ENCODE data around the gene PRDM2. TPM values are rescaled to one million over a fixed set of nuclear protein-coding genes. Genes with fewer than 3 reads are reported as not detected.
A peak's percentile ranks its signal among the peaks of the same experiment; 100 is the strongest.

Gene PRDM2
- total RNA-seq, 1 experiment from 2014 or later: 12.2 TPM

DNA sequence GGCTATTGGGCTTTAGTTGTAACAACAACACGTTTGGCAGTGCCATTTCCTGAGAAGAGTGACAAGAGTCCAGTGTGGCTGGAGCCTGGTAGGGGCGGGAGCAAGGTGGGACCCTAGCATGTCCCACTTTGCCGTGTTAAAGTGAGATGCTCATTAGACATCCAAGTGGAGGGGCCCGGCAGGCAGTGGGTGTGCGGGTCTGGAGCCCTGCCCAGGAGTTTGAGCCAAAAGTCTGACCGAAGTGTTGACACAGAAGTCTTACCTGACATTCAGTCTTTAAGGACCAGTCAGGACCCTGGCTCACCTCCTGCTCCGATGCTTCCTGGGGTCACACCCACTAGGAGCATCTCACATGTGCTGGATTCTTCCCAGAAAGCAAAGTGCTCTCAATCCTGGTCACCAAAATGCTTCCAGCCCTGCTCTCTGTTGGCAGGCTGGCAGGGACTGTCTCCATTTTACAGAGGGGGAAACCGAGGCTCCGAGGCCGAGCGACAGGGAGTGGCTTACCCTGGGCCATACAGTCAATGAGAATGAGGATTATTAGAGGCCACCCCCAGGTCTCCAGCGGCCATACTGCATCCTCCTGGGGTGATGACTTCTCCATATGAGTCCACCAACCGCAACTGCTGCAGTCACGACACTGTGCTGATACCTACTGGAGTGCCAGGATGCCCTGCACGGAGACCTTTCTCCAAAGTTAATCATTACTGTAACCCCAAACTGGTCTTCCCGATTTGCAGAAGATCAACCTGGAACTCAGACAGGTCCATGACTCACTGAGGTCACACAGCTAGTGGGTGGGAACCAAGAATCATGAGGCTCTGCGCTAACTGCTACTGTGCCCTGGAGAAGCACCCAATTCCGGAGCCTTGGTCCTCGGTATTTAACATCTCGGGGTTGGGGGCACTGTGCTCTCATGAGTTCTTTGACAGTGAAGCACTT lies 112.7 kb downstream of the PRDM2 start:
- DNase-seq (ENCODE audit: low read depth): no peak

DNA sequence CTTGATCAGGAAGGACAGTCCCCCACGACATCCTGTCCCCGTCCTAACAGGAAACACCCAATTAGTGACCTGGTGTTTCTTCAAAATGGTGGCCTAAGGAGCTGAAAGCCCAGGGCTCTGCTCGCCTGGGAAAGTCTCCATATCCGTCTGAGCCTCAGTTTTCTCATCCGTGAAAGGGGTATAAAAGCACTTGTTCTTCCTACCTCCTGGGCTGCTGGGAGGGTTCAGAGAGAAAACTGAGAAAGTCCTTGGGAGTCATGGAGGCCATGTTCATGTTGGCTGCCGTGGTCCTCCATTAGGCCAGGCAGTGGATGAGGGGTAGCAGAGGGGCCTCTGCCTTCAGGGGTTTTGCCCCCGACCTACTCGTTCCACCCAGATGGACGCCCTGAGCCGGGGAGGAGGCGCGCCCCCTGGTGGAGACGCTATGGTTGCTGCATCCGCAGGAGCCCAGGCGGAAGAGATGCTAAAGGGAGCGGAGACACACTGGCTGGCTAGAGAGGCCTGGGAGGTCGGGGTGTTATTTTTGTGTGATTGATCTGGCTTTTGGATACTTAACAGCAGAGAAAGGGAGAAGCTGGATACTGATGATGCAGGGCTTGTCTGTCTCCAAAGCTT lies 113.5 kb downstream of the PRDM2 start:
- peak; percentile 38 for DNase-seq (ENCODE audit: low read depth)

DNA sequence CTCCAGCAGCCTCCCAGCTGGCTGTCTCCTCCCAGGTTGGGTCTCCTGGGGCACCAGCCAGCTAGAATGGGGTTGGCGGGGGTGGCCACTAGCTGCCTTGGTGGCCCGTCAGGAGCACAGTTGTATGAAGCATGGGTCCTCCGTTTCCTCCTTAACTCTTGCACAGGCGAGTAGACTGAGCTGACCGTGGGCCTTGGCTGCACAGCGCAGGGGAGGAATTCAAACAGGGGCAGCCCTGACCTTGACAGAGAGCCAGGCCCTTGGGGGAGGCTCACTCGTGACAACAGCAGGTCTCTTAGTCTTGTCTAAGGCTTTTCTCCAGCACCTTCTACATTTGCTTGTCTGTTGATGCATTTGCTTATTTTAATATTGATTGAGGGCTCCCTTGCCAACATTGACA lies 114.1 kb downstream of the PRDM2 start:
- no peak for DNase-seq (ENCODE audit: low read depth)

DNA sequence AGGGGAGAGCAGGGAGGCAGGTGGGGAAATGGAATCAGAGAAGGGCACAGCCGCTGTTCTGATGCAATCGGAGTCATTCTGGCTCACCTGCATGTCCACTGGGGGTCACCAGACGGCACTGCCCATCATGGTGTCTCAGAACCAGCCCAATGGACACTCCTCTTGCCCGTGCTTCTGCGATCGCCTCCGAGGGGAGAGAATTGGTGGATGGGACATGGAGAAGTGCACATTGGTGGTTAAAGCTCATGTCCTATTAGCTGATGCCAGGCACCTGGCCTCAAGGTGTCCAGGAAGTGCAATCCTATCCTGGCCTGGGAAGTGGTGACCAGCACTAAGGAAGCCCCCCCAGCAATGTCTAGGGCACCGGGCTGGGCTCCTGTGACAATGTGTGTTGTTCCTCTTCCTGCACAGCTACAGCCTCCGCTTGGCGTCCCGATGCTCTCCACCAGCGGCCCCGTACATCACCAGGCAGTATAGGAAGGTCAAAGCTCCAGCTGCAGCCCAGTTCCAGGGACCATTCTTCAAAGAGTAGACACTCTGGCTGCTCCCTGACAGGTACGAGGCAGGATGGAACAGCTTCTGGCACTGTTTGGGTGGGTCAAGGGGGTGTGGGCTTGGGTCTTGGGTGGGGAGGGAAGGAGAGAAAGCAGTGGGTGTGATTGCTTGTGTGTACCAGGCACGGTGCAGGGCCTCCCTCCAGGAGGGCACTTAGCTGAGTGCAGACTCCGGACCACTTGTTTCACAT lies 116.2 kb downstream of the PRDM2 start:
- no peak for DNase-seq (ENCODE audit: low read depth)

DNA sequence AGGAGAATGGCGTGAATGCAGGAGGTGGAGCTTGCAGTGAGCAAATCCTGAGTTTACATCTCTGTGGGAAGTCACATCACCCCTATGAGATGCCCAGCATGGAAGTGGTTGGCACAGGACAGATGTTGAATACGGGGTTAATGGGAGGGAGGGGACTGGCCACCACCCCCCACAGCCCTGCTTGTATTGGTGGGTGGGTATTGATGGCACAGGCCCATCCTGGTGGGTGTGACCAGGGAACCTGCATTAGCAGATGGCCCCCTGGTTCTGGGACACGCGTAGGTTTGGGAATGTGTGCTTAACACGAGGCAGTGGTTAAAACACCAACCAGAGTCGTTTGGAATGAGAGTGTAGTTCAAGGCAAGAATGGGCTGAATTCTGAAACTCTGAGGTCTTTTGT lies 117.9 kb downstream of the PRDM2 start:
- DNase-seq (ENCODE audit: low read depth): no peak

DNA sequence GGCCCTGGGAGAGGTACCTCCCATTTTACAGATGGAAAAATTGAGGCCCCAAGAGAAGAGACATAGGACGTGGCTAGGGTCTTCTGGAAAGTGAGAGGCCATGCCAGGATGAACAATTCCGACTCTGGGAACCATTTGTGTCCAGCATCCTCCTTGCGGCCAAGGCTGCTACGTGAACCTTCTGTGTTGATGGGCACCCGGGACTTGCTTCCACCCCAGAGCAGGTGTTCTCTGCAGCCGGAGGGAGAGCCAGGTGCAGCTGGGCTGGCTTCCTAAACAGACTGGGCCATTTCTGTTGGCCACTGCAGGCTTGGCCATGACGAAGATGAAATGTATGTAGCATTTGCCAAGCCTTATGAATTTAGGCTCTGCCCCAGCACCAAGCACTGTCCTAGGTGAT lies 118.9 kb downstream of the PRDM2 start:
- no peak for DNase-seq (ENCODE audit: low read depth)

DNA sequence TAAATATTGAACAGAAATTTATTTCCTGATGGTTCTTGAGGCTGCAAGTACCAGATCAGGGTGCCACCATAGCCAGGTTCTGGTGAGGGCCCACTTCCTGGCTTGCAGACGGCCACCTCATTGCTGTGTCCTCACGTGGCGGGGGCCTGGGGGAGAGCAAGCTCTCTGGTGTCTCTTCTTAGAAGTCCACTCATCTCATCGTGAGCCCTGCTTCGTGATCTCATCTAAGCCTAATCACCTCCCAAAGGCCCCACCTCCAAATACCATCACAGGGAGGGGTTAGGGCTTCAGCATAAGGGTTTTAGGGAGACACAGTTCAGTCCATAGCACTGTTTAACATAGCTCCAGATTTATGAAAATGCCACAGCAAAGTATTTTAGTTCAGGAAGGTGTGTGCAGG lies 119.7 kb downstream of the PRDM2 start:
- DNase-seq (ENCODE audit: low read depth): no peak

DNA sequence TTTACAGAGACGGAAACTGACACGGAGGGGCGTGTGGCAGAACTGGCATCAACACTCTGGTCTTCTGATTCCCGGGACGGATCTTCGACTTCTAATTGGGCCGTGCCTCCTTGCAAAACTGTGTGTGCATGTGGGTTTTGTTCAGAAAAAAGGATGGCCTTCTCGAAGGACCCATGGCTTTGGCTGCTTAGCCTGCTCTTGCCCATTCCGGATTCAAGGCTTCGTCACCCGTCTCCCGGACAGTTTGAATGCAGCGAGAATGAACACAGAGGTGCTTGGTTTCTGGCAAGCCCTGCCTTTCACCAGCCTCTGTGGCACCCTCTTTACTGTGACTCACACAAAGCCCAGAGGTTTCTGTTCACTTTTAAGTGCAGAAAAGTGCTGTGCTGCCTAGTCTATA lies 120.1 kb downstream of the PRDM2 start:
- no peak for DNase-seq (ENCODE audit: low read depth)

DNA sequence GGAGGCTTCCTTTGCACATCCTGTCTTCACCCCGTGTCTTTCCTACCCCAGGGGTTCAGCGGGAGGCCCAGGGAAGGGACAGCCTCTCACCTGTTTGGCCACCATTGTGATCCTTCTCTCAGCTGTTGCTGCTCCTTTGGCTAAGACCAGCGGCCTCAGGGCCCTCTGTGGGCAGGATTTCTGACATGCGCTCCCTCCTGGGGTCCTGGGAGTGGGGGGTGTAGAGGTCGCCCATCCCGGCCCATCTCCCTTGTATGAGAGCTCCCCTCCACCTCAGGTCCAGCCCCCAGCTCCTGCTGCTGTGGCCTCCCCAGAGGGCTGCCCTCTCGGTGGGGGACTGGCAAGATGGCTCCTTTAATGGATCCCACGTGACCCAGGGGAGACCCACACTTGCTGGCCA lies 120.5 kb downstream of the PRDM2 start:
- DNase-seq (ENCODE audit: low read depth): no peak

DNA sequence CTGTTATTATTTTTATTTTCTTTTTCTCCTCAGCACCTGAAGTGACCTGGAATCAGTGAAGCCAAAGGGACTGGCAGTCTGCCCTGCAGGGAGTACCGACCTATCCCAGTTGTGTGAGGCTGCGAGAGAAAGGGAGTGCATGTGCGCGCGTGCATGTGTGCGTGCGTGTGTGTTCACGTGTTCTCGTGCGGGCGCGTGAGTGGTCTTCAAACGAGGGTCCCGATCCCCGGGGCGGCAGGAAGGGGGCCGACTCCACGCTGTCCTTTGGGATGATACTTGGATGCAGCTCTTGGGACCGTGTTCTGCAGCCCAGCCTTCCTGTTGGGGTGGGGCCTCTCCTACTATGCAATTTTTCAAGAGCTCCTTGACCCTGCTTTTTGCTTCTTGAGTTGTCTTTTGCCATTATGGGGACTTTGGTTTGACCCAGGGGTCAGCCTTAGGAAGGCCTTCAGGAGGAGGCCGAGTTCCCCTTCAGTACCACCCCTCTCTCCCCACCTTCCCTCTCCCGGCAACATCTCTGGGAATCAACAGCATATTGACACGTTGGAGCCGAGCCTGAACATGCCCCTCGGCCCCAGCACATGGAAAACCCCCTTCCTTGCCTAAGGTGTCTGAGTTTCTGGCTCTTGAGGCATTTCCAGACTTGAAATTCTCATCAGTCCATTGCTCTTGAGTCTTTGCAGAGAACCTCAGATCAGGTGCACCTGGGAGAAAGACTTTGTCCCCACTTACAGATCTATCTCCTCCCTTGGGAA lies 123.3 kb downstream of the PRDM2 start:
- DNase-seq (ENCODE audit: low read depth): no peak

DNA sequence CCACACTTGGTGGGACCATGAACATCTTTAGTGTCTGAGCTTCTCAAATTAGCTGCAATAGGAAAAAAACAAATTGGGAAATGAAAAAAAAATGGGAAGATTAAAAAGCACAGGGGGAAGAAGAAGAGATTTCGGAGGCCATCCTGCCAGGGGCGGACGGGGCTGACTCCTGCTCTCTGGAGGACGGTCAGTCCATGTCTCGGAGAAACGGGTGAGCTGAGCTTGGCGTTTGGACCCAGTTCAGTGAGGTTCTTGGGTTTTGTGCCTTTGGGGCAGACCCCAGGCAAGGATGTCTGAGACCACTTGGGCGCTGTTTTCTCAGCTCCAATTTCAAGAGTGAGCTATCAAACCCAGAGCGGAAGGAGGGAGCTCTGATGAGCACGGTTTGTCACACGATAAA lies 123.9 kb downstream of the PRDM2 start:
- DNase-seq (ENCODE audit: low read depth): no peak

DNA sequence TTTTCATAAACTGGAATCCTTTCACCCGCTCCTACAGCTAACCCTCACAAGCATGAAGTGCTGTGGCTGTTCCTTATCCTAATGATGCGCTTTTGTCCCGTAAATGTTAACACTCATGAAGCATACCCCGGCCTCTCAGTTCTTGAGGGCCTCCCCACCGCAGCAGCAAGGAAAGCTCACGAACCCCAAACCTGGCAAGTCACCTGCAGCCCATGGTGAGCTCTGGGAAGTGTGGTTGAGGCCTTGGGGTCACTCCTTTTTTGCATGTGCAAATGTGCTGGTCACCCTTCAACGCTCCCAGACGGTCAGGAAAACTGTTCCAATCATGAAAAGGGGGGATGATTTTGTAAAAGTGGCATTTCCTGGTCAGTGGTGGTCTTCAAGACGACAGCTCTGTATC lies 124.6 kb downstream of the PRDM2 start:
- DNase-seq (ENCODE audit: low read depth): no peak

DNA sequence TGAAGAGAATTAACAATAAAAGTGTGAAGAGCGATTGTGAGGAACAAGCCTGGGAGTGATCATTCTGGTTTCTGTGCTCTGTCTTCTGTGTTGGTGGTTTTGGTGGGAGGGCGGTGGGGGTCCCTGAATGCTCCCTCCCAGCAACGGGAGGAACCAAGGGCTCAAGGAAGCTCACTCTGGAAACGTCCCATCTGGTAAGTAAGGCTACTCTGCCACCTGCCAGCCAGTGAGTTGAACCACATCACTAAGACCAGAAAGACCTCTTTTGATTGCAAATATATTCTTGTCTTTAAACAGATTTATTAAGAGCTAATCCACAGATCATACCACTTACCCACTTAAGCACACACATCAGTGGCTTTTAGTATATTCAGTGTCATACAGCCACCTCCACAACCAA lies 125.0 kb downstream of the PRDM2 start:
- no peak for DNase-seq (ENCODE audit: low read depth)

DNA sequence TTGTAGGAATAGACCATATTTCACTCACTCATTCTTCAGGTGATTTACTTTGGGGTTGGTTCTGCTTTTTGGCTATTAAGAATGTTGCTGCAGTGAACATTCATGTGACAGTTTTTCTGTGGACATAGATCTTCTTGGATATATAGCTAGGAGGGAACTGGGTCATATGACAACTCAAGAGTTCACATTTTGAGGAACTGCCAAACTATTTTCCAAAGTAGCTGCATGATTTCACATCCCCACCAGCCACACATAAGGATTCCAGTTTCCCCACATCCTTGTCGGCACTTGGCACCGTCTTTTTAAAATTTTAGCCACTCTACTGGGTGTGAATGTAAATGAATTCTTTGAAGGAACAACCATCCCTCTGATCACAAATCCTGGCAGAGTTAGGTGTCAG lies 126.0 kb downstream of the PRDM2 start:
- DNase-seq (ENCODE audit: low read depth): no peak

DNA sequence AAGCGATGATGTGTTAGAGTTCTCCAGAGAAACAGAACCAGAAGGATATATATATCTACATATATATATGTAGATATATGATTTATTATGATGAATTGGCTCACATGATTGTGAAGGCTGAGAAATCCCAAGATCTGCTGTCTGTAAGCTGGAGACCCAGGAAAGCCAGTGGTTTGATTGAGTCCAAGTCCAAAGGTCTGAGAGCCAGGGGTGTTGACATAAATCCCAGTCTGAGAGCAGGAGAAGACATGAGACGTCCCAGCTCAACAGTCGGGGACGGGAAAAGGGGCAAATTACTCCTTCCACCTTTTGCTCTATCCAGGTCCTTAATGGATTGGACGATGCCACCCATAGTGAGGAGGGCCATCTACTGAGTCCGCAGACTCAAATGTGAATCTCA lies 126.6 kb downstream of the PRDM2 start:
- DNase-seq (ENCODE audit: low read depth): no peak

DNA sequence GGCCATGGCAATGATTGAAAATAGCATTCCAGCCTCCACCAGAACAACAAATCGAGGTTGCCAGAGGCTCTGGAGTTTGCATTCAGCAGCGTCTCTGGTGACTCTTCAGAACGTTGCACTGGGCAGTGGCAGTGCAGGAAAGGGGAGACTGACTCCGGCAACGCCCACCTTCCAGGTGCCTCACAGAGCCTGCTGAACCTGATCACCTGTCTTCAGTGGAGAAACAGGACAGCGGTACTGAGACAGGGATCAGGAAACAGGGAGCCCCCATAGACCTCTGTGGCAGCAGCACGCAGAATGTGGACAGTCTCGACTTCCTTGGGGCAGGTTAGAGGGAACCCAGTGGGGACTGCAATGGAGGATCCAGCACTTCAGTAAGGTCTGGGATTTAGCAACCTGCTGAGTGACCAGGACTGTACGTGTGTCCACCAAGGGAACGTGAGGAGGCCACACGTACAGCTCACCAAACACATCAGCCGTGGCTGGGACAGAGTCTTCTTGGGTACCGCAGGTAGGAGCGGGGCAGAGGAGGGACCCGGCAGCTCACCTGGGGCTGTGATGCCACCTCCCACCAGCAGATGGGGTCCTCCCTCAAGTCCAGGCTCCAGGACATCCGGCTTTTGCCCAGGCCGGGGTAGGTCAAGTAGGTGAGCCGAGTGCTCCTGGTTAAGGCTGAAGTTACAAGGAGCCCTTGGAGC lies 128.6 kb downstream of the PRDM2 start:
- peak; percentile 42 for DNase-seq (ENCODE audit: low read depth)

DNA sequence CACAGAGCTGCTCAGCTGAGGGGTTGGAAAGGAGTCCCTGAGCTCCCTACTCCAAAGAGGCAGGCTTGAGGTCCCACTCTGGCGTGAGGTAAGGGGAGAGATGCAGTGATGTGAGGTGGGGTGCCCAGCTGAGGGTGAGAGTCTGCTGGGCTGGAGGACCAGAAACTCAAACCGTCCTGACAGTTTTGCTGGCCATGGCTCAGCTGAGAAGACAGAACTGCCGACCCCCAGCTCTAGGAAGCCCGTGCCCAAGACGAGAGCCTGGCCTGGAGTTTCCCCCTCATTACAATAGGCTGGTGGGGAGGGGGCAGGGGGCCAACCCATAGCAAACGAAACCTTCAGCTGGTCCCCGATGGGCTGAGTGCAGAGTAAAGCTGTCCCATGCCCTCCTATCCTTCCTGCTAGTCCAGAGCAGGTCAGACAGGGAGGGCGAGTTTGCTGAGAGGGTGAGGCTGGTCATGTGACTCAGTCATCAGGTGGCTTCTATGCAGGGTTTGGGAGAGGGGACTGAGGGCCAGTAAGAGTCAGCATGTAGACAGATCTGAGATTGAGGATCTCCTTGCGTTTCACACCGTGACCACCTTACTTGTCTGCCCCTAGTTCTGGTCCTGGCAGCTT lies 129.3 kb downstream of the PRDM2 start:
- no peak for DNase-seq (ENCODE audit: low read depth)

DNA sequence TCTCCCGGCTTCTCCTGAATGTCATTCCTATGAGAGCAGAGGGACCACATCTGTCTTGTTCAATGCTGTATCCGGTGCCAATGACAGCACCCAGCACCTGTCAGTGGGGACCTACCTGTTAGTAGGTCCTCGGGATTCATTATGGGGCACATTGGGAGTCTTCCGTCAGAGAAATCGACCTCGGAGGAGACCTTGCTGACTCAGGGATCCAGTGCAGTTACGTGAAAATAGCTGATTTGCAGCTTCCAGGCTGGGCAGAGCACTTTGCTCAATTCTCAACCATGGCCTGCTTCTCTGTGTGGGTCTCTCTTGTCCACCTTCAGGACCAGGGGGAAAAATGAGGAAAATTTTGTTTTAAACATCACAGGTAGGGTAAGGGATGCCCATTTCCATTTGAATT lies 130.2 kb downstream of the PRDM2 start:
- no peak for DNase-seq (ENCODE audit: low read depth)

DNA sequence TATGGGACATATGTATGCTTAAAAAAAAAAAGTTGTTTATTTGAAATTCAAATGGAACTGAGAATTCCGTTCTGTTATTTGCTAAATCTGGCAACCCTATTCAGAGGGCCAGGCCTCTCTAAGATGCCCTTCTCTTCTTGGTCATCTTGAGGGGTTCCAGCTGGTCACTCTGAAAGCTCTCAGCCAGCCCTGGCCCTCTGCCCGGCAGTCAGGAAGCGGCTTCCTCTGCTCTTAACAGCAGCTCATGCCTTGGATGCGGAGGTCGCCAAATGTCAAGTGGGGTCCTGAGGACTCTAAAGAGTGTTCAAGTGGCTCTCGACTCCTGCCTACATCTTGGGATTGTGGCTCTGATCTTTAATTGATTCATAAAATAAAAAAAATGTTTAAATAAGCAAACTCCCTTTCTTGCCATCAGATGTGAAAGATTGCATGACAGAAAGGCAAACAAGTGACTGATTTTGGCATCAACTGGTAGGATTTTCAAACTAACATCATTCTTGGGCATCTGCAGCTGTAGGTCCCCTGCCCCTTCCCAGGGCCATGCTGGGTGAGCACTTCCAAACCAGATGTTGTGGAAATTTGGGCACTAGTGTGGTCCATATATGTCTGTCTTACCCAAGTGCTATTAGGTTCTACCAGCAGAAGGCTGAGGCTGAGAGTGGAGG lies 130.8 kb downstream of the PRDM2 start:
- DNase-seq (ENCODE audit: low read depth): no peak

DNA sequence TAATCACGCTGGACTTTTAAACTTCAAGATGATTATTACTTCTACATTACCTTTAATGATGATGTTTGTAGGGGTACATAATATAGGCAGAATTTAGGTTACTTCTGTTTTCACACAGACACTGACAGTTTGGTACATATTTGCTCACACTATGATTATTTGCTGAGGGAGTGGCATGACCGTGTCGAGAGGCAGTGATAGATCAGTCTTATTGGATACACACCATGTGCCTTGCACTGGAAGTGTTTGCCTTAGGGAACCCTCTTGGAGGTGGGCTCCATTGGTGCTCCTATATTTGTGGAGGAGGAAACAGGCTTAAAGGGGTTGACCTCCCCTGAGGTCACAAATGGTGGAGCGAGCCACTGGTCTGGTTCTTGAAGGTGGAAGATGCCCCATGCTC lies 132.1 kb downstream of the PRDM2 start:
- DNase-seq (ENCODE audit: low read depth): no peak
